ENCODE data around the gene NEDD4. TPM values are rescaled to one million over a fixed set of nuclear protein-coding genes. Genes with fewer than 3 reads are reported as not detected.
"Not testable (repeated sequence)": the region's sequence is repeated elsewhere in the genome, so short reads cannot be mapped to it uniquely, and the experiment has no call there.

NEDD4 gene
- total and polyA plus RNA-seq, 3 experiments from 2014 or later: 3.3 to 9.7 (median 8.2) TPM

DNA sequence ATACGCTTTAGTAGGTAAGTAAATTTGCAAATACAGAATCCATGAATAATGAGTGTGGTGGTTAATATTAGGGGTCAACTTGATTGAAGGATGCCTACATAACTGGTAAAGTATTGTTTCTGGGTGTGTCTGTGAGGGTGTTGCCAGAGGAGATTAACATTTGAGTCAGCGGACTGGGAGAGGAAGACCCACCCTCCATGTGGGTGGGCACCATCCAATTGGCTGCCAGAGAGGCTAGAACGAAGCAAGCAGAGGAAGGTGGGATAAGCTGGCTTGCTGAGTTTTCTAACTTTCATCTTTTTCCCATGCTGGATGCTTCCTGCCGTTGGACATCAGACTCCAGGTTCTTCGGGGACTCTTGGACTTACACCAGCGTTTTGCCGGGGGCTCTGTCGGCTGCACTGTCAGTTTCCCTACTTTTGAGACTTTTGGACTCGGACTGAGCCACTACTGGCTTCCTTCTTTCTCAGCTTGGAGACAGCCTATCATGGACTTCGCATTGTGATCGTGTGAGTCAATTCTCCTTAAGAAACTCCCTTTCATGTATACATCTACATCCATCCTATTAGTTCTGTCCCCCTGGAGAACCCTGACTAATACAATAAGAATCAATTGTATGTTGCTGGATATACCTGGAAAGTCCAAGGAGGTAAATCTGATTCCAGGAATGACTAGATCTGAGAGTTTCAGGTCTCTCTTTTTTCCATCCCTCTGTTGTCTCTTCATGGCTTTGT is 25.8 kb upstream of the NEDD4 start:
- Histone ChIP-seq H3K4me1 (ENCODE audit: insufficient read depth, low read length) (no peaks in the 10 kb centered on the region), H3K9me3 (ENCODE audit: low read length) (no peaks in the 10 kb centered on the region), H3K4me3 (ENCODE audit: low read length) (no peak overlapping the region), H3K27me3 (ENCODE audit: insufficient read depth, low read length, poor library complexity, severe bottlenecking) (no peaks in the 10 kb centered on the region), H3K36me3 (ENCODE audit: insufficient read depth, low read length) (no peaks in the 10 kb centered on the region), H3K27ac (ENCODE audit: low read depth, low read length) (no peak overlapping the region)
- Mint-ChIP-seq H3K4me3 (no peak overlapping the region), H3K4me1 (no peaks in the 10 kb centered on the region), H3K36me3 (peaks cover 0 to 8% (median 0%) of the 10 kb centered on the region in 3 donors), H3K27me3 (peaks cover 6 to 46% of the 10 kb centered on the region in 2 donors), H3K27ac (no peak overlapping the region), H3K9me3 (peaks cover 0 to 11% (median 4%) of the 10 kb centered on the region in 5 donors)
- DNase-seq: no peak
- POLR2A ChIA-PET: interaction anchor here (0.5 kb wide), 1 partner anchor 429 kb away, joined by 3 read pairs; no protein-coding TSS in a partner anchor
- CTCF ChIA-PET: no interaction called here

DNA sequence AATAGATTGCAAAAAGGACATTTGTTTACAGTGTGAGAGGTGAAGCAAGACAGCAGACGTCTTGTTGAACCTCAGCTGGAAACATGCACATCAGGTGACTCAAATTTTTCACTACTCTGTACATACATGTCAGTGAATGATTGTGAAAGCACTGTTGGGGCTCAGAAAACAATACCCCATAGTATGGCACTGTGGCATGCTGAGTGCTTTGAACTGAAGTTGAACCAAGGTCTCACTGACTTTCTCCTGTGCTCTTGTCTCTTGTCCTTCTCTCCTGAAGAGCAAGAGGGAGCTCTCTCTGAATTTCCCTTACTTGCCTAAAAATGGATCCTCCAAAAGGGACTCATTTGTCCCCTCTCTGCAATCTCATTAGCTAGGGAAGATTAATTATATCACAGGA is 24.5 kb upstream of the NEDD4 start:
- H3K36me3 ChIP-seq (ENCODE audit: insufficient read depth, low read length): no peaks in the 10 kb centered on the region
- H3K4me3 ChIP-seq (ENCODE audit: low read length): no peak overlapping the region
- H3K4me1 ChIP-seq (ENCODE audit: insufficient read depth, low read length): no peaks in the 10 kb centered on the region
- DNase-seq: no peak
- Mint-ChIP-seq H3K27me3 (peaks cover 3 to 39% of the 10 kb centered on the region in 2 donors), H3K27ac (no peak overlapping the region), H3K36me3 (peaks cover 0 to 18% (median 0%) of the 10 kb centered on the region in 3 donors), H3K9me3 (peaks cover 0 to 12% (median 8%) of the 10 kb centered on the region in 5 donors), H3K4me3 (no peak overlapping the region), H3K4me1 (no peaks in the 10 kb centered on the region)
- no peak overlapping the region for H3K27ac ChIP-seq (ENCODE audit: low read depth, low read length)
- CTCF ChIA-PET: interaction anchor here (0.9 to 1.0 kb wide), 2 partner anchors 24 kb away, joined by 3 to 6 read pairs; no protein-coding TSS in a partner anchor
- H3K27me3 ChIP-seq (ENCODE audit: insufficient read depth, low read length, poor library complexity, severe bottlenecking): no peaks in the 10 kb centered on the region
- POLR2A ChIA-PET: interaction anchor here (0.7 kb wide), 1 partner anchor 957 kb away, joined by 3 read pairs; no protein-coding TSS in a partner anchor
- H3K9me3 ChIP-seq (ENCODE audit: low read length): no peaks in the 10 kb centered on the region

DNA sequence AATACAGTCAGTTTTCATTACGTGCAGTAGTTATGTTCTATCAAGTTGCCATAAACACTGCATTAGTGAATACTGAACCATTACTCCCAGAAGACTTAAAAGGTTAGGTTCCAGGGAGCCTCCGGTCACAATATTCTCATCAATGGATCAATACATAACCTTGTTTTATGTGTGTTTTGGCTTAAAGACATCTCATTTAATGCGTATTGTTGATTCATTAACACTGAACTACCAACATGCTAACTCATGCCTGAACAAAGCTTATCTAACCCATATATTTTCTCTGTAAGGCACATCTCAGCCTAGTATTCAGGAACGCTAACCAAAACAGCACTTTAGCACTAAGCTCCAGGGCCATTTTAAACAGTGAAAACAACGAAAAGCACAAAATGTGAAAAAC is 24.1 kb upstream of the NEDD4 start:
- ChIA-PET POLR2A (no interaction called here), CTCF (interaction anchor here (1.0 kb wide), 1 partner anchor 25 kb away, joined by 6 read pairs; no protein-coding TSS in a partner anchor)
- Histone ChIP-seq H3K9me3 (ENCODE audit: low read length) (no peaks in the 10 kb centered on the region), H3K27me3 (ENCODE audit: insufficient read depth, low read length, poor library complexity, severe bottlenecking) (no peaks in the 10 kb centered on the region), H3K27ac (ENCODE audit: low read depth, low read length) (no peak overlapping the region), H3K36me3 (ENCODE audit: insufficient read depth, low read length) (no peaks in the 10 kb centered on the region), H3K4me1 (ENCODE audit: insufficient read depth, low read length) (no peaks in the 10 kb centered on the region), H3K4me3 (ENCODE audit: low read length) (no peak overlapping the region)
- peaks cover 3 to 35% of the 10 kb centered on the region in 2 donors for H3K27me3 Mint-ChIP-seq
- H3K27ac Mint-ChIP-seq: no peak overlapping the region
- no peaks in the 10 kb centered on the region for H3K4me1 Mint-ChIP-seq
- no peak for DNase-seq
- H3K36me3 Mint-ChIP-seq: peaks cover 0 to 20% (median 0%) of the 10 kb centered on the region in 3 donors
- no peak overlapping the region for H3K4me3 Mint-ChIP-seq
- H3K9me3 Mint-ChIP-seq: peaks cover 0 to 12% (median 9%) of the 10 kb centered on the region in 5 donors

DNA sequence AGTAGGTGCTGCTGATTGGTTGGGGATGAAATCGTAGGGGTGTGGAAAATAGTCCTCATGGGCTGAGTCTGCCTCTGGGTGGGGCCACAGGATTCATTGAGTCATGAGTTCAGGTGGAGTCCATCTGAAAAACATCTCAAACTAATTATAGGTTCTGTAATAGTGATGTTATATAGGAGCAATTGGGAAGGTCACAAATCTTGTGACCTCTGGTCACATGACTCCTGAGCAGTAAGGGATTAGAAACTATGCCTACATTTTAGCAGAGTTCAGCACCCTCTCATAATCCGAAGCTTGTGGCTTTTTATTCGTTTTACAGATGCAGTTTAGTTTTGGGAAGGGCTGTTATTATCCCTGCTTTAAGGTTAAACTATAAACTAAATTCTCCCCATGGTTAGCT is 22.9 kb upstream of the NEDD4 start:
- ChIA-PET CTCF (no interaction called here), POLR2A (no interaction called here)
- Histone ChIP-seq H3K4me1 (ENCODE audit: insufficient read depth, low read length) (no peaks in the 10 kb centered on the region), H3K4me3 (ENCODE audit: low read length) (no peak overlapping the region), H3K36me3 (ENCODE audit: insufficient read depth, low read length) (no peaks in the 10 kb centered on the region), H3K9me3 (ENCODE audit: low read length) (no peaks in the 10 kb centered on the region), H3K27ac (ENCODE audit: low read depth, low read length) (no peak overlapping the region), H3K27me3 (ENCODE audit: insufficient read depth, low read length, poor library complexity, severe bottlenecking) (no peaks in the 10 kb centered on the region)
- Mint-ChIP-seq H3K4me3 (no peak overlapping the region), H3K27me3 (peaks cover 6 to 32% of the 10 kb centered on the region in 2 donors), H3K27ac (no peak overlapping the region), H3K9me3 (peaks cover 0 to 12% (median 9%) of the 10 kb centered on the region in 5 donors), H3K4me1 (no peaks in the 10 kb centered on the region), H3K36me3 (peaks cover 0 to 20% (median 0%) of the 10 kb centered on the region in 3 donors)
- DNase-seq: no peak

DNA sequence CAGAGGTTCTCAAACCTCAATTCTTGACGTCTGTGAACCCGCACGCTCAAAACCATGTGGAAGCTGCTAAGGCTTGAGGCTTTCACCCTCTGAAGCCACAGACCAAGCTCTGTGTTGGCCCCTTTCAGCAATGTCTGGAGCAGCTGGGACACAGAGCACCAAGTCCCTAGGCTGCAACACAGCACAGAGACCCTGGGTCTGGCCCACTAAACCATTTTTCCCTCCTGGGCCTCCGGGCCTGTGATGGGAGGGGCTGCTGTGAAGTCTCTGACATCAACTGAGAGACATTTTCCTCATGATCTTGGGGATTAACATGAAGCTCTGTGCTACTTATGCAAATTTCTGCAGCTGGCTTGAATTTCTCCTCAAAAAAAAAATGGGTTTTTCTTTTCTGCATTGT is 21.3 kb upstream of the NEDD4 start:
- CTCF ChIA-PET: no interaction called here

DNA sequence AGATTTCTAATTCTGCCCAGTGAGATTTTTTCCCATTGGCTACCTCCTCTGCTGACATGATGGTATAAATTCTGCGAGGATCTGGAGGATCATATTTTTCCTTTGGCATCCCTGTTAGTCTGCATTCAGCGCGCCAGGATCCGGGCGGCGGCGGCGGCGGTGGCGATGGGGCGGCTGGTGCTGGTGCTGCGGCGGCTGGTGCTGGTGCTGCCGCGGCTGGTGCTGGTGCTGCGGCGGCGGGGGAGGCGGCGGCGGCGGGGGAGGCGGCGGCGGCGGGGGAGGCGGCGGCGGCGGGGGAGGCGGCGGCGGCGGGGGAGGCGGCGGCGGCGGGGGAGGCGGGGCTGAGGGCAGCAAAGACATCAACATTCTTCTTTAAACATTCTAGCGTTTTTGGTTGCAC is 13.6 kb upstream of the NEDD4 start:
- H3K36me3 Mint-ChIP-seq; POLR2A ChIA-PET; H3K27ac ChIP-seq (ENCODE audit: low read depth, low read length); H3K4me1 Mint-ChIP-seq; DNase-seq; H3K36me3 ChIP-seq (ENCODE audit: insufficient read depth, low read length); H3K9me3 ChIP-seq (ENCODE audit: low read length); H3K4me3 ChIP-seq (ENCODE audit: low read length); H3K27me3 ChIP-seq (ENCODE audit: insufficient read depth, low read length, poor library complexity, severe bottlenecking); H3K9me3 Mint-ChIP-seq; H3K4me1 ChIP-seq (ENCODE audit: insufficient read depth, low read length): not testable (repeated sequence)
- H3K27me3 Mint-ChIP-seq: peaks cover 19 to 36% of the 10 kb centered on the region in 2 donors
- H3K27ac Mint-ChIP-seq: peak overlapping the region in 1 of 8 donors; percentile 16
- CTCF ChIA-PET: interaction anchor here (1.2 kb wide), 1 partner anchor 13 kb away, joined by 3 read pairs; no protein-coding TSS in a partner anchor
- H3K4me3 Mint-ChIP-seq: peak overlapping the region in 5 of 7 donors; percentile 9 to 82 (median 52)

More for the DNA sequence above, 21.3 kb upstream of the NEDD4 start:
- no peak overlapping the region for H3K4me3 ChIP-seq (ENCODE audit: low read length)
- DNase-seq: no peak
- Mint-ChIP-seq H3K4me3 (no peak overlapping the region), H3K9me3 (peaks cover 0 to 12% (median 9%) of the 10 kb centered on the region in 5 donors), H3K36me3 (peaks cover 0 to 20% (median 0%) of the 10 kb centered on the region in 3 donors), H3K27ac (no peak overlapping the region), H3K27me3 (peaks cover 7 to 27% of the 10 kb centered on the region in 2 donors), H3K4me1 (no peaks in the 10 kb centered on the region)
- POLR2A ChIA-PET: no interaction called here
- H3K27me3 ChIP-seq (ENCODE audit: insufficient read depth, low read length, poor library complexity, severe bottlenecking): no peaks in the 10 kb centered on the region
- no peaks in the 10 kb centered on the region for H3K4me1 ChIP-seq (ENCODE audit: insufficient read depth, low read length)
- no peak overlapping the region for H3K27ac ChIP-seq (ENCODE audit: low read depth, low read length)
- H3K36me3 ChIP-seq (ENCODE audit: insufficient read depth, low read length): no peaks in the 10 kb centered on the region
- no peaks in the 10 kb centered on the region for H3K9me3 ChIP-seq (ENCODE audit: low read length)

DNA sequence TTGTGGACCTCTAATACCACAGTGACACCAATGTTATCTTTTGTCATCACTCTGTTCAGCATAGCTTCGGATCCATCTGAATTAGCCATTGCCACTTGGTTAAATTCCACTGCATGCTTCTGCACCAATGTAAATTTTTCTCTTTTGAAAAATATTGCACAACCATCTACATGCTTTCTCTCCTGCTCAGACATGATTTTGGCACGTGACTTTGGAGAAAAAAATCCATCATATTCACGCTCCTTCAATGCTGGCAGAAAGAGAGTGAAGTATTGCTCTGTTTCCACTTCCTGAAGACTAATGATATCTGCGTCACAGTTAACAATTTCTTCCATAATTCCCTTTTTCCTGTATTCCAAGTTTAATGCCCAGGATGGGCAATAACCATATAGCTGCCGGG is 13.0 kb upstream of the NEDD4 start:
- H3K27ac ChIP-seq (ENCODE audit: low read depth, low read length); H3K4me1 ChIP-seq (ENCODE audit: insufficient read depth, low read length); H3K27me3 ChIP-seq (ENCODE audit: insufficient read depth, low read length, poor library complexity, severe bottlenecking); H3K4me1 Mint-ChIP-seq; H3K36me3 Mint-ChIP-seq; H3K4me3 ChIP-seq (ENCODE audit: low read length); DNase-seq; H3K9me3 ChIP-seq (ENCODE audit: low read length); POLR2A ChIA-PET; H3K9me3 Mint-ChIP-seq; H3K36me3 ChIP-seq (ENCODE audit: insufficient read depth, low read length): not testable (repeated sequence)
- CTCF ChIA-PET: interaction anchor here (1.2 kb wide), 1 partner anchor 12 kb away, joined by 3 read pairs; no protein-coding TSS in a partner anchor
- peak overlapping the region in 2 of 8 donors; percentile 2 to 16 for H3K27ac Mint-ChIP-seq
- peak overlapping the region in 1 of 7 donors; percentile 24 for H3K4me3 Mint-ChIP-seq
- peaks cover 17 to 38% of the 10 kb centered on the region in 2 donors for H3K27me3 Mint-ChIP-seq

DNA sequence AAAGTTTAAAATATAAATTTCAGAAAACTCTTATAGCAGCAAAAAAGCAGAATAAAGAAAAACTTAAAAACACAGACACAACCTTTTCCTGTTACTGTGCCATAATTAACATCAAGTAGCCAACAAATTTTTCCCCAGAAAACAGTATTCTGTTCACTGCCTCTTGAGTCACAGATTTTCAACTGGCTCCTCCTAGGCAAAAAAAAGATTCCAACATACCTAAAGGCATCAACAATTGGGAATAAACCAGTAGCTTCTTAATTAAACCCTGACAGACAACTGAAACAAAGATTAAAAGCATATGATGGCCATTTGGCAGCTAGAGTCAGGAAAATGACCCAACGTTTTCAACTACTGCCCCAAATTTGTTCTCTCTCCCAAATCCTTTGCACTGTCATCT is 10.9 kb upstream of the NEDD4 start:
- H3K4me1 Mint-ChIP-seq; H3K36me3 ChIP-seq (ENCODE audit: insufficient read depth, low read length); DNase-seq; H3K4me3 Mint-ChIP-seq; H3K9me3 Mint-ChIP-seq; POLR2A ChIA-PET; H3K4me3 ChIP-seq (ENCODE audit: low read length); H3K36me3 Mint-ChIP-seq; CTCF ChIA-PET; H3K27me3 ChIP-seq (ENCODE audit: insufficient read depth, low read length, poor library complexity, severe bottlenecking); H3K27ac ChIP-seq (ENCODE audit: low read depth, low read length); H3K4me1 ChIP-seq (ENCODE audit: insufficient read depth, low read length); H3K27ac Mint-ChIP-seq; H3K9me3 ChIP-seq (ENCODE audit: low read length): not testable (repeated sequence)
- peaks cover 17 to 46% of the 10 kb centered on the region in 2 donors for H3K27me3 Mint-ChIP-seq

Data from CD8-positive, alpha-beta memory T cell (primary cell).